ENCODE measurements around the gene EPB41L4A. TPM values are rescaled to one million over a fixed set of nuclear protein-coding genes. Genes with fewer than 3 reads are reported as not detected.
A peak's percentile ranks its signal among the peaks of the same experiment; 100 is the strongest.
"Not testable (repeated sequence)": the region's sequence is repeated elsewhere in the genome, so short reads cannot be mapped to it uniquely, and the experiment has no call there.

The EPB41L4A gene
- polyA plus RNA-seq, 1 donor from 2014 or later, result 7.4 TPM

DNA sequence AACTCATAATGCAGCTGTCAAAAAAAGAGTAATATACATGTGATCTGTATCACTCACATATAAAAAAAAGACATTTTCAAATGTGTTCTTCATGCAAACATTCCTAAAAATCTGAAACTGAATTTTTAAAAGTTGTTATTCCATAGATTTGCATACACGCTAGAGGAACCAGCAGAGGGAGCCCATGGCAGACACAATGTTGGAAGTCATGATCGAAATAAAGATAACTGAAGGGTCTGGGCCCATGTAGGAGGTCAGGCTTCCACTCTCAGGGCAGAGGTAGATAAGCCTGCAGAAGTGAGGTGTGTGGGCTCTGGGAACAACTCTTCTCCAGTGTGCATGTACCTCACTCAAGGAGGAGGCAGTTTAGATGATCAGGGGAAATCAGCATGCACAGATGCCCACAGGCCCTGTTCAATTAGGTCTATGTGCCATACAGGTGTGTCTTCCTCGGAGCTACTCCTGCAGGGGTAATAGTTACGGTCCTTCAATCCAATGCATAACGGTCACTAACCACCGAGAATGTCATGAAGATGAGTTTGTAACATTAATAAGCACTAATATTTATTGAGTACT lies 208.6 kb downstream of the EPB41L4A start:
- no peak overlapping the region for H3K27ac ChIP-seq (ENCODE audit: low read length)
- no peaks in the 10 kb centered on the region for H3K27me3 ChIP-seq (ENCODE audit: insufficient read depth, low read depth, low read length)
- H3K79me2 ChIP-seq (replicated peaks; ENCODE audit: insufficient read depth, low read length), result no peaks in the 10 kb centered on the region
- no peaks in the 10 kb centered on the region for H3K9me2 ChIP-seq (ENCODE audit: insufficient read depth, low read length)
- no peaks in the 10 kb centered on the region for H3F3A ChIP-seq (ENCODE audit: insufficient read depth, low read length, poor library complexity, severe bottlenecking)
- no peak overlapping the region for H3K4me2 ChIP-seq (ENCODE audit: low read length)
- H4K20me1 ChIP-seq (ENCODE audit: insufficient read depth), result no peaks in the 10 kb centered on the region
- no peaks in the 10 kb centered on the region for H3K36me3 ChIP-seq (ENCODE audit: insufficient read depth, low read length)
- no peak overlapping the region for H2AFZ ChIP-seq (ENCODE audit: low read depth, low read length)
- no peaks in the 10 kb centered on the region for H3K9me3 ChIP-seq (ENCODE audit: low read length)
- TF ChIP-seq POLR2AphosphoS5 (IDR thresholded peaks at IDR 0.05) (no peak), SMC3 (conservative IDR thresholded peaks at IDR 0.05; ENCODE audit: poor library complexity) (peak; percentile 90), TAF1 (IDR thresholded peaks at IDR 0.05; ENCODE audit: low read depth) (no peak), MXI1 (conservative IDR thresholded peaks at IDR 0.05; ENCODE audit: poor library complexity, severe bottlenecking) (no peak), EZH2 (IDR thresholded peaks at IDR 0.05; ENCODE audit: borderline replicate concordance, insufficient read depth, low read length, poor library complexity, severe bottlenecking) (no peak), EP300 (conservative IDR thresholded peaks at IDR 0.05; ENCODE audit: poor library complexity, severe bottlenecking) (no peak), RAD21 (conservative IDR thresholded peaks at IDR 0.05) (peak; percentile 84)
- TF ChIP-seq, protein P1, sequence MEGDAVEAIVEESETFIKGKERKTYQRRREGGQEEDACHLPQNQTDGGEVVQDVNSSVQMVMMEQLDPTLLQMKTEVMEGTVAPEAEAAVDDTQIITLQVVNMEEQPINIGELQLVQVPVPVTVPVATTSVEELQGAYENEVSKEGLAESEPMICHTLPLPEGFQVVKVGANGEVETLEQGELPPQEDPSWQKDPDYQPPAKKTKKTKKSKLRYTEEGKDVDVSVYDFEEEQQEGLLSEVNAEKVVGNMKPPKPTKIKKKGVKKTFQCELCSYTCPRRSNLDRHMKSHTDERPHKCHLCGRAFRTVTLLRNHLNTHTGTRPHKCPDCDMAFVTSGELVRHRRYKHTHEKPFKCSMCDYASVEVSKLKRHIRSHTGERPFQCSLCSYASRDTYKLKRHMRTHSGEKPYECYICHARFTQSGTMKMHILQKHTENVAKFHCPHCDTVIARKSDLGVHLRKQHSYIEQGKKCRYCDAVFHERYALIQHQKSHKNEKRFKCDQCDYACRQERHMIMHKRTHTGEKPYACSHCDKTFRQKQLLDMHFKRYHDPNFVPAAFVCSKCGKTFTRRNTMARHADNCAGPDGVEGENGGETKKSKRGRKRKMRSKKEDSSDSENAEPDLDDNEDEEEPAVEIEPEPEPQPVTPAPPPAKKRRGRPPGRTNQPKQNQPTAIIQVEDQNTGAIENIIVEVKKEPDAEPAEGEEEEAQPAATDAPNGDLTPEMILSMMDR (IDR thresholded peaks at IDR 0.05; ENCODE audit: poor library complexity, severe bottlenecking), result peak; percentile 81
- TF ChIP-seq, protein P2, sequence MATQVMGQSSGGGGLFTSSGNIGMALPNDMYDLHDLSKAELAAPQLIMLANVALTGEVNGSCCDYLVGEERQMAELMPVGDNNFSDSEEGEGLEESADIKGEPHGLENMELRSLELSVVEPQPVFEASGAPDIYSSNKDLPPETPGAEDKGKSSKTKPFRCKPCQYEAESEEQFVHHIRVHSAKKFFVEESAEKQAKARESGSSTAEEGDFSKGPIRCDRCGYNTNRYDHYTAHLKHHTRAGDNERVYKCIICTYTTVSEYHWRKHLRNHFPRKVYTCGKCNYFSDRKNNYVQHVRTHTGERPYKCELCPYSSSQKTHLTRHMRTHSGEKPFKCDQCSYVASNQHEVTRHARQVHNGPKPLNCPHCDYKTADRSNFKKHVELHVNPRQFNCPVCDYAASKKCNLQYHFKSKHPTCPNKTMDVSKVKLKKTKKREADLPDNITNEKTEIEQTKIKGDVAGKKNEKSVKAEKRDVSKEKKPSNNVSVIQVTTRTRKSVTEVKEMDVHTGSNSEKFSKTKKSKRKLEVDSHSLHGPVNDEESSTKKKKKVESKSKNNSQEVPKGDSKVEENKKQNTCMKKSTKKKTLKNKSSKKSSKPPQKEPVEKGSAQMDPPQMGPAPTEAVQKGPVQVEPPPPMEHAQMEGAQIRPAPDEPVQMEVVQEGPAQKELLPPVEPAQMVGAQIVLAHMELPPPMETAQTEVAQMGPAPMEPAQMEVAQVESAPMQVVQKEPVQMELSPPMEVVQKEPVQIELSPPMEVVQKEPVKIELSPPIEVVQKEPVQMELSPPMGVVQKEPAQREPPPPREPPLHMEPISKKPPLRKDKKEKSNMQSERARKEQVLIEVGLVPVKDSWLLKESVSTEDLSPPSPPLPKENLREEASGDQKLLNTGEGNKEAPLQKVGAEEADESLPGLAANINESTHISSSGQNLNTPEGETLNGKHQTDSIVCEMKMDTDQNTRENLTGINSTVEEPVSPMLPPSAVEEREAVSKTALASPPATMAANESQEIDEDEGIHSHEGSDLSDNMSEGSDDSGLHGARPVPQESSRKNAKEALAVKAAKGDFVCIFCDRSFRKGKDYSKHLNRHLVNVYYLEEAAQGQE (IDR thresholded peaks at IDR 0.05; ENCODE audit: borderline replicate concordance), result no peak
- no peak overlapping the region for H3K9ac ChIP-seq (ENCODE audit: low read length)
- H3K4me3 ChIP-seq (ENCODE audit: low read length), result no peak overlapping the region

DNA sequence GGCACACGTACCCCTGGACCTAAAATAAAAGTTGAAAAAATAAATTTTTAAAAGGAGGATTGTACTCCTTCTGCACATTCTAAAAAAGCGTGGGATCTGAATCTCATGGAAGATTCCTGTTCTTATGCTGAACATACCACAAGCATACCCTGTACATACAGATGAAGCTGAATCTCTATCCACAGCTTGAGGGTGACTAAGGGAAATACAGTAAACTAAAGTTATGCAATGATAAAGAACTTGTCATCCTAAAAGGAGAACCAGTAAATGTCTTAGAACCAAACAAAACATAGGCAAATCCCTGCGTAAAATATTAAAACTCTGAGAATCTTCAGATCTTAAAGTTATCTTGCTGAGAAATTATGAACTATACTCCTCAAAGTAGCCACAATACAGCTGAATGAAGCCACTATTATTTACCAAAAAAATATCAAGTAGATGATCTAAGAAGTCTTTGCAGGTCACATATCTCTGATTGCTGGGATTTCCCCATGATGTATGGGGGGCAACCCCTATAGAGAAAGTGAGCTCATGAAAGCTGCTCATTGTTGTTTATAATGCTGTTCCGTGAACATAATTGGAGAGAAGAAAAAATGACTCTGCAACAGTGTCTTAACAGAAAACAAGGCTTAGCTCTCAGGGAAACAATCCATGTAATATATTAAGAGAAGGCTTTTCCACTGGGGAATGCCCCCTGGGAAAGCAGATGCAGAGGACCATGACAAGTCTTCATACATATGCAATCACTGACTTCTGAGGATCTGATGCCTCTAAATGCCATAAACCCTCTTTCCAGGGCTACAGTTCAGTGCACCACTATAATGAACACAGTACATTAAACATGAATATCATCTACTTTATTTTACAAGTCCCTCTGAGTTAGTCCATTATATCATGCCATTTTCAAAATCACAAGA lies 210.1 kb downstream of the EPB41L4A start:
- TF ChIP-seq TAF1 (IDR thresholded peaks at IDR 0.05; ENCODE audit: low read depth) (no peak), MXI1 (conservative IDR thresholded peaks at IDR 0.05; ENCODE audit: poor library complexity, severe bottlenecking) (no peak)
- H3K9me3 ChIP-seq (ENCODE audit: low read length), result no peaks in the 10 kb centered on the region
- no peaks in the 10 kb centered on the region for H3K9me2 ChIP-seq (ENCODE audit: insufficient read depth, low read length)
- peak overlapping the region; percentile 14 for H3K4me3 ChIP-seq (ENCODE audit: low read length)
- H4K20me1 ChIP-seq (ENCODE audit: insufficient read depth), result no peaks in the 10 kb centered on the region
- no peaks in the 10 kb centered on the region for H3F3A ChIP-seq (ENCODE audit: insufficient read depth, low read length, poor library complexity, severe bottlenecking)
- no peak overlapping the region for H2AFZ ChIP-seq (ENCODE audit: low read depth, low read length)
- peak overlapping the region; percentile 6 for H3K27ac ChIP-seq (ENCODE audit: low read length)
- H3K4me2 ChIP-seq (ENCODE audit: low read length), result no peak overlapping the region
- no peaks in the 10 kb centered on the region for H3K27me3 ChIP-seq (ENCODE audit: insufficient read depth, low read depth, low read length)
- no peaks in the 10 kb centered on the region for H3K79me2 ChIP-seq (replicated peaks; ENCODE audit: insufficient read depth, low read length)
- no peaks in the 10 kb centered on the region for H3K36me3 ChIP-seq (ENCODE audit: insufficient read depth, low read length)
- H3K9ac ChIP-seq (ENCODE audit: low read length), result no peak overlapping the region

DNA sequence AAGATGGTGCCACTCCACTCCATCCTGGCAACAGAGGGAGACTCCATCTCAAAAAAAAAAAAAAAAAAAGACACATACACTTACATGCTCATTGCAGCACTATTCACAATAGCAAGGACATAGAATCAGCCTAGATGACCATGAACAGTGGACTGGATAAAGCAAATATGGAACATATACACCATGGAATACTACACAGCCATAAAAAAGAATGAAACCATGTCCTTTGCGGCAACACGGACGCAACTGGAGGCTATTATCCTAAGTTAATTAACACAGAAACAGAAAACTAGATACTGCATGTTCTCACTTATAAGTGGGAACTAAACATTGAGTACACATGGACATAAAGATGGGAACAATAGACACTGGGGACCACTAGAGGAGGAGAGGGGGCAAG lies 210.9 kb downstream of the EPB41L4A start:
- H3K9me3 ChIP-seq (ENCODE audit: low read length); H4K20me1 ChIP-seq (ENCODE audit: insufficient read depth); H3K79me2 ChIP-seq (replicated peaks; ENCODE audit: insufficient read depth, low read length); H3K4me2 ChIP-seq (ENCODE audit: low read length); H3K9me2 ChIP-seq (ENCODE audit: insufficient read depth, low read length); H2AFZ ChIP-seq (ENCODE audit: low read depth, low read length); H3K9ac ChIP-seq (ENCODE audit: low read length); H3K4me3 ChIP-seq (ENCODE audit: low read length); H3K27ac ChIP-seq (ENCODE audit: low read length); H3F3A ChIP-seq (ENCODE audit: insufficient read depth, low read length, poor library complexity, severe bottlenecking); H3K36me3 ChIP-seq (ENCODE audit: insufficient read depth, low read length); H3K27me3 ChIP-seq (ENCODE audit: insufficient read depth, low read depth, low read length): not testable (repeated sequence)

Data from neural cell (in vitro differentiated cells).